HepG2 (cell line): ENCODE results near the gene TNFSF8. TPM values are rescaled to one million over a fixed set of nuclear protein-coding genes. Genes with fewer than 3 reads are reported as not detected.

Experiments
- ATAC-seq: fragments of 200-7000 bp; cut with Tn5 transposase; 3 replicates; pipeline ENCODE4 v1.9.1; 2020; ENCODE audit warnings: mild to moderate bottlenecking, moderate library complexity
- BruUV-seq: library from RNA; stranded (reverse); fragments of 400-500 nt; replicated peaks from 2 replicates; lab custom pipeline; 2021; lab: Mats Ljungman, UMichigan
- CTCF ChIA-PET: fragments of 300-600 bp; formaldehyde crosslinking; extraction: SDS; loops from one replicate; lab custom pipeline; 2021; ENCODE audit warnings: low total read pairs, inconsistent platforms, low intra/inter-chr PET ratio; lab: Yijun Ruan, JAX
- POLR2A ChIA-PET: fragments of 350-600 bp; sonication (Branson Sonifier 250); formaldehyde crosslinking; loops from one replicate; lab custom pipeline; 2020; ENCODE audit warnings: antibody characterized with exemption, inconsistent platforms; lab: Yijun Ruan, JAX
- DNase-seq: peaks from one replicate; pipeline ENCODE4 v3.0.0-alpha.2; 2015; ENCODE audit warnings: low spot score
- FAIRE-seq: peaks from 3 replicates; lab custom pipeline; 2011; peaks lifted over from hg19 to GRCh38; lab: Jason Lieb, UNC
- H2AFZ ChIP-seq: one replicate; pipeline ENCODE4 v1.6.1; 2011; ENCODE audit warnings: low read length, inconsistent platforms
- H3K27ac ChIP-seq: fragments of 300-600 bp; 3 replicates; pipeline ENCODE4 v1.8.0; 2011; ENCODE audit warnings: mixed run types, mild to moderate bottlenecking, mixed read lengths, low read length, inconsistent platforms; ENCODE audit not compliant: insufficient read depth; ENCODE audit errors: extremely low read length
- H3K27me3 ChIP-seq, 2 experiments: fragments of 200-600 bp in 1 of 2; 2 replicates in 1 of 2; 3 replicates in 1 of 2; pipeline versions ENCODE4 v1.6.0 to v1.8.0; 2011; ENCODE audit warnings: low read length in 2 of 2, mild to moderate bottlenecking in 2 of 2, moderate library complexity in 2 of 2, inconsistent platforms in 1 of 2; ENCODE audit not compliant: insufficient read depth in 2 of 2, control insufficient read depth in 1 of 2
- H3K36me3 ChIP-seq, 2 experiments: fragments of 200-600 bp in 1 of 2; replicated peaks in 1 of 2; 2 replicates in 1 of 2; 3 replicates in 1 of 2; pipeline versions ENCODE4 v1.5.1 to v1.8.0; 2011; ENCODE audit warnings: low read length in 2 of 2, inconsistent platforms in 1 of 2; ENCODE audit not compliant: insufficient read depth in 2 of 2, control insufficient read depth in 1 of 2
- H3K4me1 ChIP-seq: 2 replicates; pipeline ENCODE4 v1.5.1; 2012; ENCODE audit warnings: low read length, inconsistent platforms; ENCODE audit not compliant: insufficient read depth
- H3K4me2 ChIP-seq: 2 replicates; pipeline ENCODE4 v1.6.0; 2011; ENCODE audit warnings: low read depth, low read length, inconsistent platforms
- H3K4me3 ChIP-seq, 3 experiments: fragments of 200-600 bp in 1 of 3; sonication (generic), shearing (Covaris generic) in 1 of 3; replicated peaks in 1 of 3; 2 replicates each; pipeline ENCODE4 v1.5.1; 2011 to 2016; ENCODE audit warnings: low read length in 3 of 3, inconsistent platforms in 2 of 3, low read depth in 2 of 3, mild to moderate bottlenecking in 2 of 3, control low read depth in 1 of 3, mixed read lengths in 1 of 3; ENCODE audit not compliant: insufficient read depth in 1 of 3
- H3K79me2 ChIP-seq: one replicate; pipeline ENCODE4 v1.6.1; 2011; ENCODE audit warnings: low read length, inconsistent platforms; ENCODE audit not compliant: insufficient read depth
- H3K9ac ChIP-seq: 2 replicates; pipeline ENCODE4 v1.6.0; 2011; ENCODE audit warnings: mild to moderate bottlenecking, low read depth, low read length, inconsistent platforms; ENCODE audit not compliant: insufficient read depth
- H3K9me3 ChIP-seq: 2 replicates; pipeline ENCODE4 v1.5.1; 2012; ENCODE audit warnings: mild to moderate bottlenecking, low read length
- H4K20me1 ChIP-seq: 2 replicates; pipeline ENCODE4 v1.6.0; 2011; ENCODE audit warnings: inconsistent platforms, mild to moderate bottlenecking, low read length, moderate library complexity; ENCODE audit not compliant: insufficient read depth
- FIP1L1 ChIP-seq: fragments of 200-400 bp; formaldehyde crosslinking; IDR thresholded peaks from 2 replicates; pipeline ENCODE4 v1.6.1; 2018; ENCODE audit warnings: low read depth, mild to moderate bottlenecking, low read length, moderate library complexity, borderline replicate concordance; ENCODE audit not compliant: insufficient read depth
- FOXJ3 ChIP-seq: sonication (generic); formaldehyde crosslinking; IDR thresholded peaks from 2 replicates; pipeline ENCODE4 v1.4.0; 2020; ENCODE audit warnings: missing genetic modification reagents, mild to moderate bottlenecking, borderline replicate concordance
- HES4 ChIP-seq: sonication (generic); formaldehyde crosslinking; IDR thresholded peaks from 2 replicates; pipeline ENCODE4 v1.9.0; 2021; ENCODE audit warnings: mild to moderate bottlenecking, missing genetic modification reagents, borderline replicate concordance
- HNF4A ChIP-seq: sonication (generic); formaldehyde crosslinking; IDR thresholded peaks from 2 replicates; pipeline ENCODE4 v1.4.0; 2020; ENCODE audit warnings: missing genetic modification reagents
- HNF4G ChIP-seq, 2 experiments: sonication (generic) in 1 of 2; formaldehyde crosslinking in 1 of 2; IDR thresholded peaks; 2 replicates each; pipeline versions ENCODE4 v1.4.0 to v1.6.1; 2011 to 2020; ENCODE audit warnings: borderline replicate concordance in 2 of 2, low read depth in 2 of 2, mild to moderate bottlenecking in 2 of 2, low read length in 1 of 2, missing genetic modification reagents in 1 of 2, moderate library complexity in 1 of 2
- KLF11 ChIP-seq: IDR thresholded peaks from 2 replicates; pipeline ENCODE4 v1.6.1; 2016; ENCODE audit warnings: missing compliant biosample characterization
- MED8 ChIP-seq: sonication (generic); formaldehyde crosslinking; IDR thresholded peaks from 2 replicates; pipeline ENCODE4 v1.8.1; 2023; ENCODE audit warnings: mild to moderate bottlenecking, missing genetic modification reagents; ENCODE audit not compliant: insufficient replicate concordance
- RBAK ChIP-seq: sonication (generic); formaldehyde crosslinking; IDR thresholded peaks from 2 replicates; pipeline ENCODE4 v1.5.1; 2020; ENCODE audit warnings: mild to moderate bottlenecking, missing genetic modification reagents
- RBM22 ChIP-seq: fragments of 200-400 bp; formaldehyde crosslinking; optimal IDR thresholded peaks from 2 replicates; pipeline ENCODE3; 2017; ENCODE audit warnings: mild to moderate bottlenecking, low read length, moderate library complexity
- ZNF256 ChIP-seq: sonication (generic); formaldehyde crosslinking; conservative IDR thresholded peaks from 2 replicates; pipeline ENCODE4 v1.4.0; 2020; ENCODE audit warnings: missing genetic modification reagents
- ZNF34 ChIP-seq: sonication (generic); formaldehyde crosslinking; IDR thresholded peaks from 2 replicates; pipeline ENCODE4 v1.4.0; 2020; ENCODE audit warnings: mild to moderate bottlenecking, missing genetic modification reagents, borderline replicate concordance
- WGBS: methylation state at CpG from one replicate; pipeline ENCODE4 v1.1.6; 2017; ENCODE audit warnings: low lambda C conversion rate; 5-methylcytosine and 5-hydroxymethylcytosine counted together
- in situ Hi-C: cut with HindIII; loops from 2 replicates; pipeline ENCODE4 v1.10.0; 2017; ENCODE audit warnings: low pct_unique_long_range_greater_than_20kb; ENCODE audit not compliant: extremely low pct_ligation_motif_present
- intact Hi-C: fragments of 100-400 bp; cut with micrococcal nuclease; formaldehyde crosslinking; loops from one replicate; pipeline ENCODE4 v1.10.0; 2022; ENCODE audit not compliant: unreplicated experiment
- polyA plus RNA-seq, 8 experiments: library from polyadenylated mRNA; depleted of rRNA in 3 of 8; stranded (reverse) in 7 of 8; unstranded in 1 of 8; fragments of >200 nt; fragmentation: Illumina TruSeq in 4 of 8; extraction: Trizol in 4 of 8; gene quantifications; 2 replicates each; pipeline versions ENCODE4 v1.2.1 to v1.2.3, GENCODE V29; 2011 to 2016; ENCODE audit warnings: low read depth in 4 of 8, missing spikeins in 1 of 8, mixed read lengths in 1 of 8; ENCODE audit not compliant: insufficient read depth in 1 of 8
- total RNA-seq, 5 experiments: library from RNA; depleted of rRNA; stranded (reverse); fragments of >200 nt; fragmentation: Illumina TruSeq; extraction: Trizol; gene quantifications; 2 replicates each; pipeline ENCODE4 v1.2.3, GENCODE V29; 2016; ENCODE audit warnings: low read depth in 1 of 5
- TF ChIP-seq, protein P1 (sequence below): sonication (generic); formaldehyde crosslinking; IDR thresholded peaks from 2 replicates; pipeline ENCODE4 v1.5.1; 2020; ENCODE audit warnings: missing genetic modification reagents, mild to moderate bottlenecking, borderline replicate concordance
- TF ChIP-seq, protein P2 (sequence below): sonication (generic); formaldehyde crosslinking; IDR thresholded peaks from 2 replicates; pipeline ENCODE4 v1.4.0; 2020; ENCODE audit warnings: mild to moderate bottlenecking, missing genetic modification reagents

The TNFSF8 gene
- total and polyA plus RNA-seq, 2 of the 13 experiments (the other 11 are each of a cell fraction or from before 2014, with no cell fraction given): not detected

DNA sequence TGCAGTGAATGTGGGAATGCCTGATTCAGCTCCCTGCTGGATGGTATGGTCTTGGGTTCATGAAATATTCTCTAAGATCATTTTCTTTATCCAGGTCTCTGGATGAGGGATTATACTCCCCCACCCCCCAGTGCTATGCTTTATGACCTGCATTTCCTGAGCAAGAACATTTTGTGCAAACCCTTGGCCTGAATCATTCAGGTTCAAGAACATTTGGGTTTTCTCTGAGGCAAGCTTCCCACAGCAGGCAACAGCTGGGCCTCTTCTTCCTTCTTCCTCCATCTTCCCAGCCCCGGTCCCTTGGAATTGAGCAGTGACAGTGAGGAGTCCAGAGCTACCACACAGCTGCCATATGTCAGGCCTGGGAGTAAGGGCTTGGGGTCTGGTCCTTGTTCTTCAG is 65.9 kb downstream of the TNFSF8 start:
- Histone ChIP-seq H3K4me3 (no peak overlapping the region), H3K27me3 (no peaks in the 10 kb centered on the region), H3K9me3 (no peaks in the 10 kb centered on the region), H3K4me2 (no peak overlapping the region), H3K9ac (no peak overlapping the region), H4K20me1 (no peaks in the 10 kb centered on the region), H3K79me2 (no peaks in the 10 kb centered on the region), H3K36me3 (no peaks in the 10 kb centered on the region), H2AFZ (no peak overlapping the region), H3K27ac (no peak overlapping the region), H3K4me1 (peaks cover 4% of the 10 kb centered on the region)
- FAIRE-seq: no peak
- WGBS: 88% methylated on average over 1 of the region's 1 CpG
- DNase-seq: no peak
- ChIA-PET POLR2A (no interaction called here), CTCF (no interaction called here)
- ATAC-seq: no peak
- intact Hi-C loops (no loop called here), in situ Hi-C loops (no loop called here)
- no TSS peak for BruUV-seq
- TF ChIP-seq ZNF256: no peak
- TF ChIP-seq HNF4G (IDR thresholded peaks at IDR 0.05; ENCODE audit: borderline replicate concordance, low read depth, low read length): no peak
- TF ChIP-seq HNF4G (CRISPR knock-in tag; IDR thresholded peaks at IDR 0.05; ENCODE audit: borderline replicate concordance, low read depth): no peak
- no peak for TF ChIP-seq HNF4A (CRISPR knock-in tag)
- TF ChIP-seq, protein P1, sequence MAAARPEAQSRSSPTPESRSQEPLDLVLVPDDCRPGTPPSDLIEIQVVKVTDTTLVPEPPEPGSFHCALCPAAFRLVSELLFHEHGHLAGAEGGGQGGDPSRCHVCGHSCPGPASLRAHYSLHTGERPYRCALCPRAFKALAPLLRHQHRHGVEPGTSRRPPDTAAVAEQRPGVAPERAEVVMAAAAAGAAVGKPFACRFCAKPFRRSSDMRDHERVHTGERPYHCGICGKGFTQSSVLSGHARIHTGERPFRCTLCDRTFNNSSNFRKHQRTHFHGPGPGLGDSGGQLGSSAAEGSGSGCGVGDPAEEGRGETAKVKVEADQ (CRISPR knock-in tag): no peak
- TF ChIP-seq FOXJ3 (CRISPR knock-in tag): no peak
- no peak for TF ChIP-seq FIP1L1
- TF ChIP-seq HES4 (CRISPR knock-in tag): no peak
- TF ChIP-seq, protein P2, sequence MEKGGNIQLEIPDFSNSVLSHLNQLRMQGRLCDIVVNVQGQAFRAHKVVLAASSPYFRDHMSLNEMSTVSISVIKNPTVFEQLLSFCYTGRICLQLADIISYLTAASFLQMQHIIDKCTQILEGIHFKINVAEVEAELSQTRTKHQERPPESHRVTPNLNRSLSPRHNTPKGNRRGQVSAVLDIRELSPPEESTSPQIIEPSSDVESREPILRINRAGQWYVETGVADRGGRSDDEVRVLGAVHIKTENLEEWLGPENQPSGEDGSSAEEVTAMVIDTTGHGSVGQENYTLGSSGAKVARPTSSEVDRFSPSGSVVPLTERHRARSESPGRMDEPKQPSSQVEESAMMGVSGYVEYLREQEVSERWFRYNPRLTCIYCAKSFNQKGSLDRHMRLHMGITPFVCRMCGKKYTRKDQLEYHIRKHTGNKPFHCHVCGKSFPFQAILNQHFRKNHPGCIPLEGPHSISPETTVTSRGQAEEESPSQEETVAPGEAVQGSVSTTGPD (CRISPR knock-in tag): no peak
- no peak for TF ChIP-seq KLF11
- TF ChIP-seq RBM22: no peak
- TF ChIP-seq RBAK (CRISPR knock-in tag): no peak
- no peak for TF ChIP-seq MED8 (CRISPR knock-in tag)
- TF ChIP-seq ZNF34 (CRISPR knock-in tag): no peak
